LNCaP clone FGC (cell line): ENCODE data around the gene TIMP2.

Experiments used
- DNase-seq: peaks from one replicate; pipeline ENCODE4 v3.0.0-alpha.2; 2011; ENCODE audit warnings: low read depth
- H3K4me3 ChIP-seq: 2 replicates; pipeline ENCODE4 v1.5.1; 2011; ENCODE audit warnings: mild to moderate bottlenecking, low read depth, low read length, control low read depth
- CTCF ChIP-seq: IDR thresholded peaks from 2 replicates; pipeline ENCODE4 v1.5.1; 2012; ENCODE audit warnings: mild to moderate bottlenecking; ENCODE audit not compliant: control insufficient read depth, insufficient read depth; ENCODE audit errors: extremely low read depth

TIMP2 gene

GRCh38 chr17:78929908-78930775, 5.0 kb upstream of the TIMP2 start:
- H3K4me3 ChIP-seq: no peak overlapping the region
- DNase-seq: no peak
- TF ChIP-seq CTCF: no peak

GRCh38 chr17:78925662-78926555, 722 bp upstream of the TIMP2 start:
- no peak for TF ChIP-seq CTCF
- no peak for DNase-seq
- no peak overlapping the region for H3K4me3 ChIP-seq

- peak overlapping the region; percentile 45 for H3K4me3 ChIP-seq
- no peak for DNase-seq
- no peak for TF ChIP-seq CTCF
Measured at GRCh38 chr17:78924481-78925151, 571 bp downstream of the TIMP2 start.

- peak overlapping the region; percentile 45 for H3K4me3 ChIP-seq
- TF ChIP-seq CTCF: no peak
- peak; percentile 35 for DNase-seq
Measured at GRCh38 chr17:78923660-78924453, 1.3 kb downstream of the TIMP2 start.

- TF ChIP-seq CTCF: no peak
- no peak for DNase-seq
- no peak overlapping the region for H3K4me3 ChIP-seq
Measured at GRCh38 chr17:78922816-78923498, 2.2 kb downstream of the TIMP2 start.

GRCh38 chr17:78921437-78921971, 3.7 kb downstream of the TIMP2 start:
- DNase-seq: no peak
- no peak overlapping the region for H3K4me3 ChIP-seq
- no peak for TF ChIP-seq CTCF
